NCI-H226 (cell line): ENCODE data around the gene NEURL1B.
"Not testable (repeated sequence)": the region's sequence is repeated elsewhere in the genome, so short reads cannot be mapped to it uniquely, and the experiment has no call there.

Source experiments
- DNase-seq: peaks from one replicate; pipeline ENCODE4 v3.0.0-alpha.2; 2015

Gene NEURL1B

DNA sequence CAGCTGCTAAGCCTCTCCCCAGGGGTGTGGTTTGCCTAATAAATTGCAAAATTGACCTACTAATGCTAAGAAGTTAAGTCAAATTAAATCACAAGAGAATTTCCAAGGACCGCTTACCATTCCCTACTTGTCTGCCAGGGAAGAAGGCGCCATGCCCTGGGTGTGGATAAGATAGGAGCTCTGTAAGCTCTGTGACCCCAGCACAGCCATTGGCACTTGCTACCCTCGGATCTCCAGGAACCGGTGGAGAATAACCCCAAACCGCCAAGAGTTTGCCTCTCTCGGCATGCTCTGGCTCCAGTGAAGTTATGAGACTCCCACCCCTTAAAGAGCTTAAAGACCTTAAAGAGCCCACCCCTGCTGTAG, 58.9 kb downstream of the NEURL1B start:
- no peak for DNase-seq

DNA sequence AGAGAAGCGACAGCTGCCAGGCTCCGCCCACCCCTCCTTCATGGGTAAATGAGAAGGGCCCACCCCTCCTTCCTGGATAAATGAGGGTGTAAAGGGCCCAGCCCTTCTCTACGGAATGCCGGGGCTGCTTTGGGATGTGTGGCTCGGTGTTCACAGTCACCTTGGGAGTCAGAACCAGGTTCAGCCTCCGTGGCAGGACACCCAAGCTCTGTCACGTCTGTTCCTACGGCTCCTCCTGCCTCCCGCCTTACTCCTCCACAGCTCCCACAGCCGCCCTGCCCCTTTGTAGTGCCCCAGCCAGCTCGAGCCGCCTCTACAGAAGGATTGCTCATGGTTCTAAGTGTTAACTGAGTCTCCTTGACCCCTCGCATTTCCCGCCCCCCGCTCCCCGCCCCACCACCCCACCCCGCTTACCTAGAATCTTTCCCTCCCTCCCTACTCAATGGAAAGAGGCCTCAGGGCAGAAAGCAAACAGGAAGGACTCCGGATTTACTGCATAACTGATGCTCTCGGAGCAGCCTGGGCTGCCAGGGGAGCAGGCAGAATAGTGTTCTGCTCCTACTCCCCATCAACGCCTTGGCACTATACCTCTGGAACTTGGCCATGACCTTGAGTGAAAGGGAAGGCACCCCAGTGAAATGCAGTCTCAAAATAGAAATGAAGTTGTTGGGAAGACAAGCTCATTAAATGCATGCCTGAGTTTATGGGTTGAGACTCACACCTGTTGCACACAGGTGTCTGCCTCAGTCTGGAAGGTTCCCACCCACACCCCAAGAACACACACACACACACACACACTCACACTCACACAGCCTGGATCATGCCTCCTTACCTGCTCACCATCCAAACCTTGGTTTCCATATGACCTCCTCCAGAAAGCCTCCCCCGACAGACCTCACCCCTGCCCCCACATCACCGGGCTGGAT, 59.6 kb downstream of the NEURL1B start:
- DNase-seq = no peak

GRCh38 chr5:172701291-172701656, 60.2 kb downstream of the NEURL1B start:
- no peak for DNase-seq

DNA sequence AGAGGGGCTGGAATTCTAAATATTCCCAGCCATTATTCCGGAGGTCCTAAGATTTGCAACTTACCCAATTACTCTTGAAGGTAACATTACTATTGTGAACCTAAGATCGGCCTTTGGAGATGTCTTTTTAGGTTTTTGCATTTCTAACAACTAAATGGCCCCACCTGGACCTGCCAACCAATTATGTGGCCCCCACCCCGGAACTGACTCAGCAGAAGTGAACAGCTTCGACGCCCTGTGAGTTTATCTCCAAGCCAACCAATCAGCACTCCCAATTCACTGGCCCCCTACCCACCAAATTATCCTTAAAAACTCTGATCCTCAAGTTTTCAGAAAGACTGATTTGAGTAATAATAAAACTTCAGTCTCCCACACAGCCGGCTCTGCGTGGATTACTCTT, 62.9 kb downstream of the NEURL1B start:
- no peak for DNase-seq

- no peak for DNase-seq
These were observed 64.6 kb downstream of the NEURL1B start for GRCh38 chr5:172705576-172706084.

GRCh38 chr5:172706796-172707195, 65.7 kb downstream of the NEURL1B start:
- no peak for DNase-seq

- DNase-seq = peak; percentile 71
These were observed 66.5 kb downstream of the NEURL1B start for GRCh38 chr5:172707285-172708182.

DNA sequence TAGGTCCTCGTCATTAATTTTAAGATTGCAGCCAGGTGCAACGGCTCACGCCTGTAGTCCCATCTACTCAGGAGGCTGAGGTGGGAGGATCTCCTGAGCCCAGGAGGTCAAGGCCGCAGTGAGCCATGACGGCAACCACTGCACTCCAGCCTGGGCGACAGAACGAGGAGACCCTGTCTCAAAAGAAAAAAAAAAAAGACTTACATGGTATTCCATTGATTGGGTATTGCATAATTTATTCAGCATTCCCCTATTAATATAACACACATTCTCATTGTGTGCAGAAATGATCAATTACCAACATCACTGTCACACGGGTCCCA, 67.1 kb downstream of the NEURL1B start:
- DNase-seq = no peak

DNA sequence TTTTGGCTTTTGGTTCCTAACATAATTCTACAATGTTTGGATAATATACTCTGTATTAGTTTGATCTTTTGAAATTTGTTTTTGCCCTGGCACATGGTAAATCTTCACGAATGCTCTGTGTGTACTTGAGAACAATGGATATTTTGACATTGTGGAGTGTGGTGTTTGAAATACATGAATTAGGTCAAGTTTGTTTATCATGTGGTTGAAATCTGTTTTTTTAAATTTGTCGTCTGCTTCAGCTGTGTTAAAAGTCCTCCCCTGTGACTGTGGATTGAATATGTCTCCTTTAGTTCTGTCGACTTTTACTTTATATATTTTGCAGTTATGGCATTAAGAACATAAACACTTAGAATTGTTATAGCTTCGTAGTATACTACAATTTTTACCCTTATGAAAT, 69.6 kb downstream of the NEURL1B start:
- DNase-seq = no peak

DNA sequence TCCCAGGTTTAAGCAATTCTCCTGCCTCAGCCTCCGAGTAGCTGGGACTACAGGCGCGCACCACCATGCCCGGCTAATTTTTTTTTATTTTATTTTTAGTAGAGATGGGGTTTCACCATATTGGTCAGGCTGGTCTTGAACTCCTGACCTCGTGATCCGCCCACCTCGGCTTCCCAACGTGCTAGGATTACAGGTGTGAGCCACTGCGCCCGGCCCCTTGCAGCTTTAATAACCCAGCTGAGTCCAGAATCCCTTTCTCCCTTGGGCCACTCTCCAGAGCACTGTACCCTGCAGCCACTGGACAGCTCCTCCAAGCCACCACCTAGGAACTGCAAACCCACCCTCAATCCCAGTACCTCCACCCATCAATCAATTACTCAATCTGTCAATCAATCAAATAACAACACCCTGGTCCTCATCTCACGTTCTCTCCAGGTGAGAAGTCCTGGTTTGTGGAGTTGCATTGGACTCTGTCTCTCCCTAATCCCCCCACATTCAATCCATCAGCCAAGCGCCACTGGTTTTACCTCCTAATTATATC, 70.3 kb downstream of the NEURL1B start:
- not testable (repeated sequence) for DNase-seq

- no peak for DNase-seq
These were observed 71.5 kb downstream of the NEURL1B start for GRCh38 chr5:172712610-172713009.

DNA sequence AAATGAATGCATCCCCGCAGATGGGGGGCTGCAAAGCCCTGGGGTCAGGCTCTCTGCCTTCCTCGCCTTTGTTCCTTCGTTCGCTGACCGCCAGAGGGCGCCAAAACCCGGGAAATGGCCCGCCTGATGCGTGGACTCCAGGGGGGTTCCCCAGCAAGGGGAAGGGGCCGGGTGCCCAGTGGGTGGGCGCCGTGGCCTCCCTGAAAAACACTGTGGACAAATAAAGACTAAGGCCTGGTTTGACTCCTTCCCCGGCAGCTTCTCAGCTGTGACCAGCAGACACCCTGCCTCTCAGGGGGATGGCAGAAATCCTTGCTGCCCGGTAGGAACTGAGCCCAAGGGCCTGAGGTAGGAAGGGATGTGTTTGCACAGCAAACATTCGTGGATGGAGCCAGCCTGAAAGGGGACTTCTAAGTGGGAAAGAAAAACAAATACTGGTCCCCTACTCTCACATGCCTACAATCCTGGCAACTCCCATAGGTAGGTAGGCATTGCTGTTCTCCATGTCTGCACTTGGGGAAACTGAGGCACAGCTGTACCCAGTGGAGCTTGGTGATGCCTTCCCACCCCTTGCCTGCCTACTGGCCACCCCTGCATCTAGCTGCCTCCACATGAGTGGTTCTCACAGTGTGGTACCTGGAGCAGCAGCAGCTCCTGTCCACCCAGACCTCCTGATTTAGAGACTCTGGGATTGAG, 72.2 kb downstream of the NEURL1B start:
- DNase-seq = no peak

DNA sequence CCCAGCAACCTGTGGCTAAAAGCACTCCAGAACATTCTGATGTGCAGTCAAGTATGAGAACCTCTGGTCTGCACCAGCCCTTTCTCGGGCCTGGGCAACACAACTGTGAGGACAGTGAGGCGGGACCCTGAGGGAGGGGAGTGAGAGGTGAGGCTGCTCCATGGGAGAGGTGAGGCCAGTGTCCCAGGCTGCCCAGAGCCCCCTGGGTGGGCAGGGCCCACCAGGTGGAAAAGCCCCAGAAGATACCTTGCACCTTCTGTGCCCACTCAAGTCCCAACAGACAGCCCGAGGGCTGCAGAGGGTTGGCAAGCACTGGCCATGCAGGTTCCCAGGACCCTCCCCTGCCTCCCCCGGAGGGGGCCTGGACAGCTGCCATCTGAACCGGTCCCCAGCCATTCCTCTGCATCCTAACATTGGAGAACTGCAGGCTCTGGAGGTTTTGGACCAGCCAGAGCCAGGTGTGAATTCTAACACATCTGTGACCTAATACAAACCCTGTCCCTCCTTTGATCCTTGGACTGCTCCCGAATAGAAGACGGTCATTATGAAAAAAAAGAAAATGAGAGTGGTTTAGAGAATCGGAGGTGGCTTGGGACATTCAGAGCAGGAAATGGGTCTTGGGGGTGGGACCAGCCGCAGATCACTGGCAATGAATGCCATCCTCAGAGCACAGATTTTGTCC, 72.9 kb downstream of the NEURL1B start:
- DNase-seq = no peak

- peak; percentile 98 for DNase-seq
These were observed 73.7 kb downstream of the NEURL1B start for GRCh38 chr5:172714491-172715420.

DNA sequence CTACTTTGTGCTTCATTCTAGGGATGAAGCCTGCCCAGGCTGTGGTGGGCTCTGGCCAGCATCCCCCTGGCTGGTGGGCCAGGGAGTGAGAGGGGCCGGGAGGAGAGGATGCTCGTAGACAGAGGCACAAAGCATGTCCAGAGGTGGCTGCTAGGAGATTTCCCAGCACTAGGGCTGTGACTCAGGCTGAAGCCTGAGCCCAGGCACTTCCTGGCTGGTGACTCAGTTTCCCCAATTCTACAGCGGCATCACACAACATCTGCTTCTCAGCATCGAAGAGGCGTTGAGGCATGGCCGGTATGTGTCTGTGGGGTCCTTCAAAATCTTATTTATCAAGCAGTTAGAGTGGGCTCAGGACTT, 74.3 kb downstream of the NEURL1B start:
- DNase-seq = no peak

DNA sequence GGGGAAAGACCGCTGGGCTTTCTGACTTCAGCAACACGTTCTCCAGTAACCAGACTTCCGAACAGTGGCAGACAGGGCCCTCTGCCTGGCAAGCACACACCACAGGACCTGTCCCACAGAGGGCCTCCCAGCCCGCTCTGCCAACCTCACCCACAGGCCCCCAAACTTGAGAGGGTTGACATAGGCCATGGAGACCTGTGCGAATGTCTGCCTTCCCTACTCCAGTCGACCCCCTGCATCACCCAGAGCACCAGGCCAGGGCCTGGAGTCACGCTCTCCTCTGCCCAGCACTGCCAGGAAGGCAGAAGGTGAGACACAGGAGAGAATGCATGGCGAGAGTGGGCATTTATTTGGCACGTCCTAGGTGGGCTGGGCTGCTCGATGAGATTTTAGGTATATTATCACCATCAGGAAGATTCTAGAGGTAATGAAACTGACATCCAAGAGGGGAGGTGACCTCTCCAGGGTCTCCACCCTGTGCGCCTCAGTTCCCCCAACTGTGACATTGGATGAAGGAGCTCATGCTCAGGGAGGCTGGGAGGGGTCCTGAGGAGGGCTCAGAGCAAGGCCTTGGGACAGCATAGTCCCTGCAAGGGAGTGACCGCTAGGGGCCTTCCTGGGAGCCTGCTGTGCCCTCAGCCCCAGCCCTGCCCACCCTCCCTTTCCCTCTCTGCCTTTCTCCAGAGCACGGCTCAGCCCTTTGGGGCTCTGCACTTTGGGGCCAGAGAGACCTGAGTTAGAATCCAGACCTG, 75.0 kb downstream of the NEURL1B start:
- DNase-seq = no peak

- peak; percentile 86 for DNase-seq
These were observed 75.8 kb downstream of the NEURL1B start for GRCh38 chr5:172716796-172717313.

- no peak for DNase-seq
These were observed 76.6 kb downstream of the NEURL1B start for GRCh38 chr5:172717481-172718195.

DNA sequence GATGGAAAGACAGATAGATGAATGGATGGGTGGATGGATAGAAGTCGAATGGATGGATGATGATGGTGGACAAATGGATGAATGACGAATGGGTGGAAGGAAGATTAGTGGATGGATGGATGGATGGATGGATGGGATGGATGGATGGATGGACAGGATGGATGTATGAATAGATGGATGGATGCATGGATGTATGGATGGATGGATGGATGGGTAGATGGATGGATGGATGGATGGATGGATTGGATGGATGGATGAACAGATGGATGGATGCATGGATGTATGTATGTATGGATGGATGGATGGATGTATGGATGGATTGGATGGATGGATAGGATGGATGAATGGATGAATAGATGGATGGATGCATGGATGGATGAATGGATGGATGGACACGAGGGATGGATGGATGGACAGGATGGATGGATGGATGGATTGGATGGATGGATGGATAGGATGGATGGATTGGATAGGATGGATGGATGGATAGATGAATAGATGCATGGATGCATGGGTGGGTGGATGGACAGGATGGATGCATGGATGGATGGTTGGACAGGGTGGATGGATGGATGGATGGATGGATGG, 77.6 kb downstream of the NEURL1B start:
- DNase-seq = no peak
